Measurements from ENCODE around the gene CEACAM19. TPM values are rescaled to one million over a fixed set of nuclear protein-coding genes. Genes with fewer than 3 reads are reported as not detected.

Gene CEACAM19
- total RNA-seq, 4 donors from 2014 or later: 0.82 to 5.2 (median 3.5) TPM

DNA sequence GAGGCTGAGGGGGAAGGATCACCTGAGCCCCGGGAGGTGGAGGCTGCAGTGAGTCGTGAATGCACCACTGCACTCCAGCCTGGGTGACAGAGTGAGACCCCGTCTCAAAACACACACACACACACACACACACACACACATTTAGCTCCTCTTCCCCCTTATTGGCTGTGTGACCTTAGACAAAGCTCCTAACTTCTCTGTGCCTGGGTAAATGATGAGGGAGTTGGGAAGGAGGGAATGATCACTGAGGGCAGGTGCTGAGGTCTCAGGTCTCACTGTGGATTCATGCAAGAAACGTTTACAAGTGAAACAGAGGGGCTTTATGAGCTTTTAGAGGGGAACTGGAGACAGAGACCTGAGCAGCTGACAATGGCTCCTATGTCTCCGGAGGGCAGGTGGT is 60.3 kb downstream of the CEACAM19 start:
- no peak overlapping the region for H3K4me3 ChIP-seq
- no peak for ATAC-seq
- WGBS, 2 donors (ENCODE audit: low coverage in 1 of 2): 84% methylated on average over 3 of the region's 5 CpGs; no CpG with 5 or more reads in 1 of the 2 donors
- no peaks in the 10 kb centered on the region for H3K9me3 ChIP-seq
- H3K27ac ChIP-seq: no peak overlapping the region
- no peaks in the 10 kb centered on the region for H3K27me3 ChIP-seq
- H3K4me1 ChIP-seq: no peaks in the 10 kb centered on the region
- no peaks in the 10 kb centered on the region for H3K36me3 ChIP-seq
- TF ChIP-seq POLR2A (IDR thresholded peaks at IDR 0.05) (no peak), POLR2AphosphoS5 (IDR thresholded peaks at IDR 0.05) (no peak), EP300 (IDR thresholded peaks at IDR 0.05) (no peak)
- TF ChIP-seq, protein P1, sequence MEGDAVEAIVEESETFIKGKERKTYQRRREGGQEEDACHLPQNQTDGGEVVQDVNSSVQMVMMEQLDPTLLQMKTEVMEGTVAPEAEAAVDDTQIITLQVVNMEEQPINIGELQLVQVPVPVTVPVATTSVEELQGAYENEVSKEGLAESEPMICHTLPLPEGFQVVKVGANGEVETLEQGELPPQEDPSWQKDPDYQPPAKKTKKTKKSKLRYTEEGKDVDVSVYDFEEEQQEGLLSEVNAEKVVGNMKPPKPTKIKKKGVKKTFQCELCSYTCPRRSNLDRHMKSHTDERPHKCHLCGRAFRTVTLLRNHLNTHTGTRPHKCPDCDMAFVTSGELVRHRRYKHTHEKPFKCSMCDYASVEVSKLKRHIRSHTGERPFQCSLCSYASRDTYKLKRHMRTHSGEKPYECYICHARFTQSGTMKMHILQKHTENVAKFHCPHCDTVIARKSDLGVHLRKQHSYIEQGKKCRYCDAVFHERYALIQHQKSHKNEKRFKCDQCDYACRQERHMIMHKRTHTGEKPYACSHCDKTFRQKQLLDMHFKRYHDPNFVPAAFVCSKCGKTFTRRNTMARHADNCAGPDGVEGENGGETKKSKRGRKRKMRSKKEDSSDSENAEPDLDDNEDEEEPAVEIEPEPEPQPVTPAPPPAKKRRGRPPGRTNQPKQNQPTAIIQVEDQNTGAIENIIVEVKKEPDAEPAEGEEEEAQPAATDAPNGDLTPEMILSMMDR (IDR thresholded peaks at IDR 0.05): no peak

DNA sequence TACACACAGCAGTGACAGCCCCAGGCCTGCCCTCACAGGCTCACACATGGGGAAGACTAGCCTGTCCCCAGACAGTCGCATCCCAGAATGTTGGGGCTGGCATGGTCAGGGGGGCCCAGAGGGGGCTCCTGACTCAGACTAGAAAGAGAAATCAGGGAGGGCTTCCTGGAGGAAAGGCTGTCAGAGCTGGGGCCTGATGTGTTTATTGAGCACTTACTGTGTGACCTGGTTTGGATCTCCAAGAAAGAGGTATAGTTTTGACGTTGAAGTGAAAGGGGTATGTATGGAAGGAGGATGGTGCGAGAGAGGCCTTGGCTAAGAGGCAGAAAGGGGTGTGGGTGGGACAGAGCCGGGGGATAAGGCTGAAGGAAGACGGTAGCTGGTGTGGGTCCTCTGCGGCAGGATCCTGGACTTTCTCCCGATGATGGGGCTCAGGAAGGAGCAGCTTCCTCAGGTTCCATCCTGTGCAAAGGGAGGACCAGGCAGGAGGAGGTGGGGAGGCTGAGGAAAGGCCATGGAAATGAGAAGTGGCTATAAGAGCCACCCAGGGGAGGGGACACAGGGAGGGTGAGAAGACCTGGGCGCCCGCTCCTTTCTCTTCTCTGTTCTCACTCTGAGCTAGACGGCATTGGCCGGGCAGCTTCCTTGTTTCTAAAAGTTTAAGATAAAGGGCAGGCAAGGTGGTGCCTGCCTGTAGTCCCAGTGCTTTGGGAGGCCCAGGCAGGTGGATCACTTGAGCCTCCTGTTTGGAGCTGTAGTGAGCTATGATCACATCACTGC is 61.1 kb downstream of the CEACAM19 start:
- Histone ChIP-seq H3K4me3 (no peak overlapping the region), H3K27me3 (no peaks in the 10 kb centered on the region), H3K9me3 (no peaks in the 10 kb centered on the region), H3K4me1 (no peaks in the 10 kb centered on the region), H3K36me3 (no peaks in the 10 kb centered on the region), H3K27ac (no peak overlapping the region)
- ATAC-seq: no peak
- TF ChIP-seq, protein P1 (IDR thresholded peaks at IDR 0.05): no peak
- TF ChIP-seq EP300 (IDR thresholded peaks at IDR 0.05) (no peak), POLR2AphosphoS5 (IDR thresholded peaks at IDR 0.05) (no peak), POLR2A (IDR thresholded peaks at IDR 0.05) (no peak)
- 63 to 71% methylated on average over 8 to 10 of the region's 11 CpGs for WGBS, 2 donors (ENCODE audit: low coverage in 1 of 2)

Small RNA genes within 50 kb of the gene (small RNA-seq; reads per million reads assigned to genes)
- 0 reads per million in 4 donors for gene RF00285

Other genes with a start within 250 kb of the CEACAM19 start
- gene ZNF229, start 223.0 kb upstream of the CEACAM19 start, total RNA-seq: 1 to 10 TPM; 4.3 to 9.0 (median 5.3) TPM
- gene ZNF180, start 171.0 kb upstream of the CEACAM19 start, total RNA-seq: 10 to 100 TPM in 2 of 4 donors, 1 to 10 TPM in 2; 7.3 to 12.7 (median 9.3) TPM
- not detected for gene CEACAM20, start 141.8 kb upstream of the CEACAM19 start, total RNA-seq
- gene IGSF23, start 57.9 kb upstream of the CEACAM19 start, total RNA-seq: not detected
- 10 to 100 TPM; 27.1 to 58.5 (median 33.4) TPM for gene PVR, start 27.6 kb upstream of the CEACAM19 start, total RNA-seq
- not detected for gene CEACAM16, start 27.7 kb downstream of the CEACAM19 start, total RNA-seq
- gene BCL3, start 77.2 kb downstream of the CEACAM19 start, total RNA-seq: 10 to 100 TPM; 13.2 to 37.7 (median 16.4) TPM
- gene CBLC, start 106.4 kb downstream of the CEACAM19 start, total RNA-seq: 1 to 10 TPM in 1 of 4 donors, under 1 TPM in 1, not detected in 2; 0.93 to 1.0 TPM
- 10 to 100 TPM; 24.1 to 52.7 (median 36.9) TPM for gene BCAM, start 137.6 kb downstream of the CEACAM19 start, total RNA-seq
- gene NECTIN2, start 174.8 kb downstream of the CEACAM19 start, total RNA-seq: 10 to 100 TPM; 27.6 to 47.8 (median 41.6) TPM
- 10 to 100 TPM; 30.7 to 41.2 (median 33.7) TPM for gene TOMM40, start 219.8 kb downstream of the CEACAM19 start, total RNA-seq
- 10 to 100 TPM in 3 of 4 donors, 1 to 10 TPM in 1; 7.8 to 44.4 (median 31.7) TPM for gene APOE, start 234.3 kb downstream of the CEACAM19 start, total RNA-seq
- 1 to 10 TPM in 2 of 4 donors, not detected in 2; 2.2 to 4.8 TPM for gene APOC1, start 243.1 kb downstream of the CEACAM19 start, total RNA-seq

All from gastroesophageal sphincter (tissue), 4 donors.